ENCODE measurements around the gene CACNA2D4.

CACNA2D4 gene

GRCh38 chr12:1882405-1882804 lies 36.0 kb downstream of the CACNA2D4 start:
- H3K36me3 ChIP-seq (ENCODE audit: insufficient read depth): no peaks in the 10 kb centered on the region
- no peak overlapping the region for H3K9ac ChIP-seq
- H3K27me3 ChIP-seq (ENCODE audit: insufficient read depth, low read depth): no peaks in the 10 kb centered on the region
- H3K4me3 ChIP-seq (IDR thresholded peaks at IDR 0.05; ENCODE audit: insufficient read depth, low read depth, low read length): no peak overlapping the region
- TF ChIP-seq CTCF (conservative IDR thresholded peaks at IDR 0.05; ENCODE audit: low read depth, low read length): no peak
- H4K20me1 ChIP-seq (ENCODE audit: insufficient read depth): no peaks in the 10 kb centered on the region
- no peak overlapping the region for H2AFZ ChIP-seq (ENCODE audit: low read depth)
- no peak overlapping the region for H3K4me2 ChIP-seq
- H3K27ac ChIP-seq: no peak overlapping the region
- no peaks in the 10 kb centered on the region for H3K79me2 ChIP-seq (ENCODE audit: insufficient read depth, low read depth)
- no peaks in the 10 kb centered on the region for H3K4me1 ChIP-seq (ENCODE audit: low read depth, poor library complexity, severe bottlenecking)

GRCh38 chr12:1881936-1882335 lies 36.5 kb downstream of the CACNA2D4 start:
- no peaks in the 10 kb centered on the region for H3K27me3 ChIP-seq (ENCODE audit: insufficient read depth, low read depth)
- H3K4me1 ChIP-seq (ENCODE audit: low read depth, poor library complexity, severe bottlenecking): no peaks in the 10 kb centered on the region
- no peak overlapping the region for H3K4me3 ChIP-seq (IDR thresholded peaks at IDR 0.05; ENCODE audit: insufficient read depth, low read depth, low read length)
- H4K20me1 ChIP-seq (ENCODE audit: insufficient read depth): no peaks in the 10 kb centered on the region
- H3K36me3 ChIP-seq (ENCODE audit: insufficient read depth): no peaks in the 10 kb centered on the region
- no peak for TF ChIP-seq CTCF (conservative IDR thresholded peaks at IDR 0.05; ENCODE audit: low read depth, low read length)
- no peak overlapping the region for H3K27ac ChIP-seq
- no peak overlapping the region for H3K4me2 ChIP-seq
- no peaks in the 10 kb centered on the region for H3K79me2 ChIP-seq (ENCODE audit: insufficient read depth, low read depth)
- no peak overlapping the region for H3K9ac ChIP-seq
- no peak overlapping the region for H2AFZ ChIP-seq (ENCODE audit: low read depth)

GRCh38 chr12:1881301-1881700 lies 37.2 kb downstream of the CACNA2D4 start:
- Histone ChIP-seq H4K20me1 (ENCODE audit: insufficient read depth) (no peaks in the 10 kb centered on the region), H3K4me3 (IDR thresholded peaks at IDR 0.05; ENCODE audit: insufficient read depth, low read depth, low read length) (no peak overlapping the region), H3K27ac (no peak overlapping the region), H3K9ac (no peak overlapping the region), H3K4me2 (no peak overlapping the region), H3K27me3 (ENCODE audit: insufficient read depth, low read depth) (no peaks in the 10 kb centered on the region), H3K36me3 (ENCODE audit: insufficient read depth) (no peaks in the 10 kb centered on the region), H2AFZ (ENCODE audit: low read depth) (no peak overlapping the region), H3K79me2 (ENCODE audit: insufficient read depth, low read depth) (no peaks in the 10 kb centered on the region), H3K4me1 (ENCODE audit: low read depth, poor library complexity, severe bottlenecking) (no peaks in the 10 kb centered on the region)
- no peak for TF ChIP-seq CTCF (conservative IDR thresholded peaks at IDR 0.05; ENCODE audit: low read depth, low read length)

GRCh38 chr12:1880876-1881275 lies 37.6 kb downstream of the CACNA2D4 start:
- H4K20me1 ChIP-seq (ENCODE audit: insufficient read depth): no peaks in the 10 kb centered on the region
- no peak overlapping the region for H3K27ac ChIP-seq
- no peak overlapping the region for H3K4me2 ChIP-seq
- no peaks in the 10 kb centered on the region for H3K27me3 ChIP-seq (ENCODE audit: insufficient read depth, low read depth)
- H3K9ac ChIP-seq: no peak overlapping the region
- no peaks in the 10 kb centered on the region for H3K36me3 ChIP-seq (ENCODE audit: insufficient read depth)
- H3K4me1 ChIP-seq (ENCODE audit: low read depth, poor library complexity, severe bottlenecking): no peaks in the 10 kb centered on the region
- H3K79me2 ChIP-seq (ENCODE audit: insufficient read depth, low read depth): no peaks in the 10 kb centered on the region
- TF ChIP-seq CTCF (conservative IDR thresholded peaks at IDR 0.05; ENCODE audit: low read depth, low read length): no peak
- H2AFZ ChIP-seq (ENCODE audit: low read depth): no peak overlapping the region
- H3K4me3 ChIP-seq (IDR thresholded peaks at IDR 0.05; ENCODE audit: insufficient read depth, low read depth, low read length): no peak overlapping the region

Measured in KMS-11 (cell line).